HG03575 (cell line): ENCODE results near the gene OPN1SW.

Experiments
- ATAC-seq: cut with Tn5 transposase; IDR thresholded peaks from one replicate; pipeline ENCODE4 v1.9.1; 2021; ENCODE audit not compliant: unreplicated experiment, insufficient number of reproducible peaks, low FRiP score; ENCODE audit errors: extremely low read depth

OPN1SW gene

GRCh38 chr7:128775744-128776474 lies at the start of gene OPN1SW:
OPN1SW (minus strand) TSS chr7:128775794; CDS start chr7:128775781, 13 bp downstream.
- no peak for ATAC-seq

- ATAC-seq: no peak
These were observed 46.1 kb upstream of the OPN1SW start for GRCh38 chr7:128821724-128822123.

GRCh38 chr7:128818694-128819093 lies 43.1 kb upstream of the OPN1SW start:
- no peak for ATAC-seq

GRCh38 chr7:128815289-128815942 lies 39.8 kb upstream of the OPN1SW start:
- no peak for ATAC-seq

- ATAC-seq: no peak
These were observed 38.9 kb upstream of the OPN1SW start for GRCh38 chr7:128814499-128814898.

- no peak for ATAC-seq
These were observed 37.0 kb upstream of the OPN1SW start for GRCh38 chr7:128812514-128813168.

- ATAC-seq: no peak
These were observed 36.2 kb upstream of the OPN1SW start for GRCh38 chr7:128811631-128812430.

GRCh38 chr7:128810997-128811396 lies 35.4 kb upstream of the OPN1SW start:
- no peak for ATAC-seq

GRCh38 chr7:128810473-128810872 lies 34.9 kb upstream of the OPN1SW start:
- no peak for ATAC-seq

- no peak for ATAC-seq
These were observed 33.8 kb upstream of the OPN1SW start for GRCh38 chr7:128809363-128809762.

- no peak for ATAC-seq
These were observed 31.6 kb upstream of the OPN1SW start for GRCh38 chr7:128807191-128807590.

- ATAC-seq: no peak
These were observed 29.6 kb upstream of the OPN1SW start for GRCh38 chr7:128805225-128805624.

- ATAC-seq: no peak
These were observed 28.9 kb upstream of the OPN1SW start for GRCh38 chr7:128804484-128804883.

- ATAC-seq: no peak
These were observed 26.2 kb upstream of the OPN1SW start for GRCh38 chr7:128801667-128802418.

- no peak for ATAC-seq
These were observed 25.4 kb upstream of the OPN1SW start for GRCh38 chr7:128801003-128801402.

- no peak for ATAC-seq
These were observed 25.0 kb upstream of the OPN1SW start for GRCh38 chr7:128800567-128800966.

- ATAC-seq: no peak
These were observed 23.9 kb upstream of the OPN1SW start for GRCh38 chr7:128799451-128799850.

- ATAC-seq: no peak
These were observed 20.7 kb upstream of the OPN1SW start for GRCh38 chr7:128796327-128796726.

GRCh38 chr7:128795129-128795528 lies 19.5 kb upstream of the OPN1SW start:
- no peak for ATAC-seq
